GM21367 (cell line): Measurements from ENCODE around the gene NCAPG.

Experiments used
- ATAC-seq: cut with Tn5 transposase; IDR thresholded peaks from one replicate; pipeline ENCODE4 v1.9.1; 2021; ENCODE audit not compliant: unreplicated experiment

The NCAPG gene

DNA sequence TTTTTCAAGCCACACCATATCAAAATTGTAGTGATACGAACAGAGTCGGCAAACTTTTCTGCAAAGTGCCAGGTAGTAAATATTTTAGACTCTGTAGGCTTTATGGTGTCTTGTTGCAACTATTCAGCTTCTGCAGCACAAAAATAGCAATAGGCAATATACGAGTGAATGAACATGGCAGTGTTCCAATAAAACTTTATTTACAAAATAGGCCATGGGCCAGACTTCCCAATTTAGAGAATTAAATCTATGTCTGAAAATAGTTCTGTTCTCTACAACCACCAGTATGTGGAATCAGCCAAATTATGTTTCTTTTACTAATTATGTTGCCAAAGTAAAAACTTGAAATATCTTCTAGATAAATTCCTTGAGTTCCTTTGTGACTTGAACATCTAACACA lies 56.5 kb downstream of the NCAPG start:
- no peak for ATAC-seq

DNA sequence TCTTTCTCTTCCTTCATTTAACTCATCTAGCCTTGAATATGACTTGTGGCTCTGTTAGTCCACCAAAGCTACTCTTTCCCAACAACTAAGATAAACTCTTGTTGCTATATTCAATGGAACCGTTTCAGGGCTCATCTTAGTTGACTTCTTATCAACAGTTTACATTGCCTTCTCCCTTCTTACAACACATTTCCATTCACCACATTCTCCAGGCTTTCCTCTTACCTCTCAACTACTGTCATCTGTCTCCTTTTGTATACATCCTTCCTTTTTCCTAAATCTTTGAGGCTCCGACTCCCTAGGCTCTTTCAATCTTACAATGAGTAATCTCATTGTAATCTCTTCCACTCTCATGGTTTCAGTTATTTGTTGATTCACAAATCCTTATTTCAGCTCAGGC lies 58.5 kb downstream of the NCAPG start:
- no peak for ATAC-seq

DNA sequence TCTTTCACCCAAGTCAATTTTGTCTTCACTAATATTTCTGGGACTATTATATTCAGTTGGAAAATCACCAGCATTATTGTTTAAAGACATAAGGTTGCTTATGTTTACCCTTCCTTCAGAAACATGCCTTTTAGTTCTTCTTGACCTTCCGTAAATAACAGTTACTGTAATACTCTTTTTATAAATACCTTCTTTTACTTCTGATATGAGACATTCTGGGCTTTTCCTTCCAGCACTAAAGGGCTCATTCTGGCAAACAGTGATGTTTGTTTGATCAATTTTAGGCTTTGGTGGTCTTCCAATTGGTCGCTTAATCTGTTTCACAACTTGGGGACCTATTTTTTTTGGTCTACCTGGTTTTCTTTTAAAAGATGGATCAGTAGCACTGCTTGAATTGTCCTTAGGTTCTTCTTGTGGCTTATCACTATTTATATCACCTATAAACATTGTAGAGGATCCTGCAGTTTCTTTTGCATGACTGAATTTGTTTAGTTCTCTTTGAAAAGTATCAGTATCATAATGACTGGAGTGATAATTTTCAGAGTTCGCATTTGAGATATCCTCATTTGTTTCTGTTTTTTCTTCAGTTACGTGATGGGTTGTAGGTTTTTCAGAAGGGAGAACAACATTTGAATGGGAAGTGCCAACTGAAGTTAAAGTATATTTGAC lies 64.8 kb downstream of the NCAPG start:
- ATAC-seq: peak; percentile 97

DNA sequence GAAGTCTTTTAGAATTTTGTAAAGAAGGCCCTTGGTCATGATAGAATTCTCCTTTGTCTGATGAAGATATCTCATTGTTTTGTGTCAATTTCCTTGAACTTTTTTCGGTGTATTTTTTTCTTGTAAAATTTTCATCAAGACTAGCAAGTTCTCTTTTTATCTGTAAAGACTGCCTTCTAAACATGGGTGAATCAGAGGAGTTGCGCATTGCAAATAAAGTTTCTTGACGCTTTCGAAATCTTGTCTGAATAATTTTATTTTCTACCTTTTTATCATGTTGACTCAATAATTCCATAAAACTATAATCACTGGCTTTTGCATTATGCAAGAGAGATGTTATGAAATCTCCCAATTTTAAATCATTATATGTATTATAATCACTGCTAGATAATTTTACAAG lies 66.2 kb downstream of the NCAPG start:
- no peak for ATAC-seq

DNA sequence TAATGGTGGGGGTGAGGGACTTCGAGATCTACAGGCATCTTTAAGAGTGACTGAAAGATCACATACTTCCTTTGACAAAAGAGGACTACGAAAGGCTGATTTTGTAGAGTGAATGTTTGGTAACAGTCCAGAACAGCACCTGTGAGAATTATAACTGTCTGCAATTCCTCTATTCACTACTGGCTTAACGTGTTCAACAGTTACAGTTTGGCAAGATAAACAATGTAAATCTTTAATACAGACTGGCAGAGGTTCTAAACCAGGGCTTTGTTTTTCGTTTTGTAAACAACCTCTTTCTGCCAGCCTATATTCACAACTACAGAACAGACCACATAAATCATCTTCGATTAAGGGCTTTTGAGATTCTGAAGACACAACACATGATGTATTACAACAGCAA lies 66.9 kb downstream of the NCAPG start:
- no peak for ATAC-seq

DNA sequence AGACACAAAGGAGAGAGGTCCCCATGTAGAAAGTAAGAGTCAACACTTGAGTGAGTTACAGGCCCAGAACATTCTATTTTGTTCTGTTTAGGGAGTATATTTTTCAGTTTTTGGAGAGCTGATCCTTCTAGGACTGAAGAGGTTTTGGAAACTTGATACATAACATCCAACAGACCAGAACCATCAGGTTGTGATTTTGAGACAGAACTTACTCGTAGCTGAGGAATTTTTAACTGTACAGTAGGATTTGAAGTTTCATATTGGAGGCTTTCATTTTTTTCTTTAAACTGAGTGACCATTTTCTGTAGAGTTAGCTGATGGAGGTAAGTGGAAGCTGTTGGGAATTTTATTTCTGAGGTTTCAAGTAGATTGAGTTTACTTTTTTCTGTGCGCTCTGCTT lies 73.3 kb downstream of the NCAPG start:
- ATAC-seq: no peak

DNA sequence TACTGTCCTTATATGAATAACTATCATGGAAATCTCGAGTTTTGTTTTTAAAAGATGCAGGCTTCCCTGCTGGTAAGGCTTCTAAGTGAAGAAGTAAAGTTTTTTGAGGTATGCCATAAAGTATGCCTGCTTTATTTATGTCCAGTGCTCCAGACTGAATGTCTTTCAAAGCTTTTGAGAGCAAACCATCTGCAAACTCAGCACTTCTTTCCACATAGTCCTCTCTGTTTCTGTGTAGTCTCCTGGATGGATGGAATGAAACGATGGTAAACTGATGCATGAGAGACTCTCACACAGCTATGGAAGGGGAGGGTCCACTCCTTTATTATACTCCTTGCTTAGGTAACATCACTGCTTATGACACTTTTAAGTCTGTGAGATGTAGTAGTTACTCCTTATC lies 73.7 kb downstream of the NCAPG start:
- no peak for ATAC-seq

DNA sequence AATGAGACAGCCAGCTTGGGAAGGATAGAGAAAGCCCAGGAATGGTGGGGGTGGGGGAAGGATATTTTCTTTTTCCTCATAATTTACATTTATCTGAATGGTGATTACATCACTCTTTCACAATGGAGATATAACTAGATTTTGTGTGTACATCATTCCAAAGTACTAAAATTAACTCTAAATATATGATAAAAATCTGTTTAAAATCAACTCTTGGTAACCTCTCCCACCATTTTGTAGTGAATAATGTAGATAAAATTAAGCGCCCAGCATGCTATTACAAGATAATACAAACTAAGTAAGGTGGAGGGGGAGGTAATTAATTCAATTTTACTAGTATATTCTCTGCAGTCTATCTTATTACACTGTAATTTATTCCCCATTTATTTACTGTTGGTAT lies 78.9 kb downstream of the NCAPG start:
- ATAC-seq: no peak

DNA sequence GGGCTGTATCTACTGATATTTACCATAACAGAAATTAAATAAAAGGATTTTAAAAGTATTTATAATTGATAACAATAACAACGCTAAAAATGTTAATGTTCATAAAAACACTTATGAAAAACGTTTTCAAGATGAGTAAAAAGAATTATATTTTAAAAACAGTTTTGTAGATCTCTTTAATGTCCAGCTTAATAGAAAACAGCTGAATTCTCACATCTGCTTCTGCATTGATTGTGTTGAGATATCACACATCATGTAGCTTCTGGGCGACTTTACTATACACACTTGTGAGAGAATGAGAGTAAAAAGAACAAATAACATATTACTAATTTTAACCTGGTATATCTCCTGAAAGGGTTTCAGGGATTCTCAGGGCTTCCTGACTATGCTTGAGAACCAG lies 83.6 kb downstream of the NCAPG start:
- ATAC-seq: no peak
